SK-N-DZ (cell line): ENCODE results near the gene CD52.
A peak's percentile ranks its signal among the peaks of the same experiment; 100 is the strongest.

Source experiments
- DNase-seq: peaks from one replicate; pipeline ENCODE4 v3.0.0-alpha.2; 2015; ENCODE audit warnings: low spot score

The CD52 gene

GRCh38 chr1:26353976-26354820 is 36.4 kb downstream of the CD52 start, which contains the start of gene CRYBG2:
TSS of gene CRYBG2 (minus strand) at chr1:26354130. CDS start at chr1:26346657, 7,473 bp downstream.
- DNase-seq: no peak

GRCh38 chr1:26354972-26355371 is 37.2 kb downstream of the CD52 start:
- no peak for DNase-seq

- DNase-seq: no peak
Measured at GRCh38 chr1:26356106-26356505, 38.3 kb downstream of the CD52 start.

GRCh38 chr1:26357121-26357602 is 39.4 kb downstream of the CD52 start:
- no peak for DNase-seq

GRCh38 chr1:26358411-26359384 is 40.9 kb downstream of the CD52 start:
- no peak for DNase-seq

- no peak for DNase-seq
Measured at GRCh38 chr1:26359981-26360806, 42.4 kb downstream of the CD52 start.

GRCh38 chr1:26360807-26361604 is 43.2 kb downstream of the CD52 start:
- no peak for DNase-seq

- DNase-seq: no peak
Measured at GRCh38 chr1:26361605-26362122, 43.9 kb downstream of the CD52 start.

GRCh38 chr1:26362331-26362730 is 44.6 kb downstream of the CD52 start:
- DNase-seq: no peak

- peak; percentile 44 for DNase-seq
Measured at GRCh38 chr1:26363549-26364448, 46.0 kb downstream of the CD52 start.

GRCh38 chr1:26364956-26365355 is 47.2 kb downstream of the CD52 start:
- DNase-seq: no peak

- no peak for DNase-seq
Measured at GRCh38 chr1:26367441-26367840, 49.7 kb downstream of the CD52 start.

- no peak for DNase-seq
Measured at GRCh38 chr1:26368006-26368405, 50.2 kb downstream of the CD52 start.

GRCh38 chr1:26368486-26368885 is 50.7 kb downstream of the CD52 start:
- no peak for DNase-seq
